Fibroblast of lung (primary cell): ENCODE data around the gene MAPKAPK3.

ENCODE experiments used
- CTCF ChIP-seq, 2 donors: IDR thresholded peaks in 1 of 2; conservative IDR thresholded peaks in 1 of 2; 1 replicate in 1 of 2; 2 replicates in 1 of 2; pipeline ENCODE4 v1.5.1; 2011 to 2012; ENCODE audit warnings: low read length in 2 of 2, control low read depth in 1 of 2, inconsistent platforms in 1 of 2, low read depth in 1 of 2, mild to moderate bottlenecking in 1 of 2
- EZH2 ChIP-seq: IDR thresholded peaks from 2 replicates; pipeline ENCODE4 v1.5.1; 2012; ENCODE audit warnings: low read length, control low read depth, mild to moderate bottlenecking; ENCODE audit errors: missing control alignments

GRCh38 chr3:50570508-50571279 is 46.3 kb upstream of the MAPKAPK3 start:
- no peak for TF ChIP-seq EZH2
- TF ChIP-seq CTCF (conservative IDR thresholded peaks at IDR 0.05 in 1 of 2, IDR thresholded peaks at IDR 0.05 in 1 of 2; ENCODE audit: low read depth in 1 of 2, low read length in 2 of 2) = no peak
